ENCODE measurements around the gene BRD9.

GRCh38 chr5:914174-914573 is 21.6 kb upstream of the BRD9 start:
- TF ChIP-seq POLR2AphosphoS5 (IDR thresholded peaks at IDR 0.05) (no peak), POLR2A (IDR thresholded peaks at IDR 0.05) (no peak), EP300 (IDR thresholded peaks at IDR 0.05; ENCODE audit: low read depth) (no peak)

All from transverse colon (tissue), 3 donors.